ENCODE results near the gene CALD1.

Gene CALD1

DNA sequence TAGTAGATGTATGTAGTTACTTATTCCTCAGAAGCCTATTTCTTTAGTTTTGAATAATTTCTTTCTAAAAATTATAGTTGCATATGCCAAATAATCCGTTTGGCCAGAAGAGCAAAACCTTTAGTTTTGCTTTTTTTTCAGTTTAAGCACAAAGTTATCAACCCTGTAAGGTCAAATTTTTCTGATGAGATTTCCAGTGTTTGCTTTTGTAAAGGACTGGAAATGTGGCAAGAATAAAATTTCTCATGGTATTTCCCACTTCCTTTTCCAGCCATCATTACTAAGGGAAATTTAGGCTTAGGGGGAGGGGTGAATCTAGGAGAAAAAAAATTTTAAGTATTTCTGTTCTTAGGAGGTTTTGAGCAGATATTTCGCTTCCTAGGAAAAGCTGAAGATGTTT is 7.6 kb downstream of the CALD1 start:
- no peak for DNase-seq (ENCODE audit: low read depth in 2 of 2)

DNA sequence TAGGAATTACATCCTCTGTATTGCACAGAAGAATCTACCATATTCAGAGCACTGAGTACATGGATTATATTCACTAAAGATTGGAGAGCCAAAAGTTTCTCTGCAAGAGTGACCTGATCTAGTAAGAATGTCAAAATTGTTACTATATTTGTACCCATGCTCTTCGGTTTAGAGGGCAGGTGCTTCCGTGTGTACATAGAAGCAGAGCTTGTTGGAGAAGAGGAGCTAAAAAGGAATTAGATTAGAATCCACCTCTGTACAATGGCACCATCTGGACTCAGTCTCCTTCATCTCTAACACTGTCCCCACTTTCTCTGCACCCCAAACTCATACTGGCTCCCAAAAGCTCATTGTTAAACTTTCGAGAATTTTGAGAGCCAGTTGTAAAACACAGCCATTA is 8.3 kb downstream of the CALD1 start:
- DNase-seq (ENCODE audit: low read depth in 2 of 2) = no peak

DNA sequence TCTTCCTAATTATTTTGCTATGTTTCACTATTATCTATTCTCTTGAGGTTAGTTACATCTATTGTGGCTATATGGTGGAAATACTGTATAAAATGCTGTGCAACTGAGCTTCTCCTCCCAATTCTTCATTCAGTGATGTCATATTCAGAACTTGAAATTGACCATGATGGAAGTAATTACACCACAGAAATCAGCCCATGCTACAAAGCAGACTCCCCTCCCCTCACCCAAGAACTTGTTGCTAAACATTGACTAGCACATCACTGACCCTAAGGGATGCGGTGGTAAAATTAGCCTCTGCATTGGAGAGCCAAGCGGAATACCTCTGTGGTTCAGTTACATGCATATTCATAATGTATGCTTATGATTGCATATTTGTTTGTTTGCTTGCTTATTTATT is 8.8 kb downstream of the CALD1 start:
- DNase-seq (ENCODE audit: low read depth in 2 of 2) = no peak

DNA sequence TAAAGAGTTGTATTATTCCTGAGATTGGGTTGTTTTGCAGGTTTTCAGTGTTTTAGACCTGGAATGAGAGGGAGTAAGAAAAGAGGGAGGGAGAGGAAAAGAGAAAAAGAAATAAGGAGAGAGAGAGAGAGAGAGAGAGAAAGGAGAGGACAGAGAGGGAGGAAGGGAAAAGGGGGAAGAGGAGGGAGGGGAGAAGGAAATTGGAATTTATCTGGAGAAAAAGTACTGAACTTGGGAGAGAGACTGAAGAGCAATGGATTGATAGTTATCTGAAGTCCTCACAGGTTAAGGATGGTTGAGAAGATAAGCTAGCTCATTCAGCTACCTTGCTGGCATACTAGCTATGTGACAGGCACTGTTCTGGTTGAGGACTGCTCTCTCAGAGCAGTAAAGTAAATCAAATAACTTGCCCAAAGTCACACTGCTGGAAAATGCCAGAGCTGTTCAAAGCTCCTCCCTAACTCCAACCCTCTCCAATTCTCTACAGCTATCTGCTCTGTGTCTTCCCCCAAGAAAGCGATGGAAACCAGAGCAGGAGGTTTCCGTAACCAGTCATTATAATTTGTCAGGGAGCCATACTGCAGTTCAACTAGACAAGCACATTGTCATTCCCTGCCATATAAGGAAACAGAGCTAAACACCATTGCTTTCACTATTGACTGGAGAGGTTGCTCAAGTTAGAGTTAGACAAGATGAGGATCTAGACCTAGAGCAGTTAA is 10.7 kb downstream of the CALD1 start:
- DNase-seq (ENCODE audit: low read depth in 2 of 2) = no peak

DNA sequence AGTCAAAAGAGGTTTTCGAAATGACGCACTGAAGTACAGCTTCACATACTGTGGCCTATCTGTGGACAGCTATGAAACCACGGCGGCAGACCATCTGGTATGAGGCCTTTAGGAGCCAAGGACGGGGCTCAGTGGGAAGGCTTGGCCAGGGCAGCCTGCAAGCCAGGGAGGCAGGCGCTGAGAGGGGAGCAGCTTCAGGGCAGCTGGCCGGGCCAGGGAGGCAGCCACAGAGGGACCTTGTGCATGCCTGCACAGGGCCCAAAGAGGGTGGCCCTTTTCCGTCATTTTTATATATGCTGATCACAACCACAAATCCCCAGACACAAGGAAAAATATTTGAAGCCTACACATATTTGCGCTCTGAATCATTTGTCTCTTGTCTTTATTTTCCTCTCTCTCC is 13.5 kb downstream of the CALD1 start:
- no peak for DNase-seq (ENCODE audit: low read depth in 2 of 2)

- DNase-seq (ENCODE audit: low read depth in 2 of 2) = no peak
Measured at GRCh38 chr7:134795231-134795630, 15.8 kb downstream of the CALD1 start.

DNA sequence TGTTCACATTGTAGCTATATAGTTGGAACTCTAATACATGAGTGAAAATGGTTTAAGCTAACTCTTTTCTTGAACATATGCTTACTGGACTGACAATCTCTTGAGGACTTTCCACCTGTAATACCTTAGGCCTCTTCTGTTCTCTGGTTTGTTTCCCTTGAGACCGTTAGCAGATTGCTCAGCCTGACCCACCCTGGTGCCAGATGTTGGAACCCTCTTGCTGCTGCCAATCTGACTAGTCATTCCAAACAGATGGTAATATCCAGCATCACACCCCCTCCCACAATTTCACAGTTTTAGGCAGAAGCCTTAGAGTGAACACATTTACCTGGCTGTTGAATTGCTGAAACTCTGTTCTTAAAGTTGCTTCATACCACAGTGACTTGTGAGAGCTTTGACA is 18.7 kb downstream of the CALD1 start:
- no peak for DNase-seq (ENCODE audit: low read depth in 2 of 2)

GRCh38 chr7:134799377-134799776 is 19.9 kb downstream of the CALD1 start:
- DNase-seq (ENCODE audit: low read depth in 2 of 2) = no peak

GRCh38 chr7:134802762-134803161 is 23.3 kb downstream of the CALD1 start:
- DNase-seq (ENCODE audit: low read depth in 2 of 2) = no peak

DNA sequence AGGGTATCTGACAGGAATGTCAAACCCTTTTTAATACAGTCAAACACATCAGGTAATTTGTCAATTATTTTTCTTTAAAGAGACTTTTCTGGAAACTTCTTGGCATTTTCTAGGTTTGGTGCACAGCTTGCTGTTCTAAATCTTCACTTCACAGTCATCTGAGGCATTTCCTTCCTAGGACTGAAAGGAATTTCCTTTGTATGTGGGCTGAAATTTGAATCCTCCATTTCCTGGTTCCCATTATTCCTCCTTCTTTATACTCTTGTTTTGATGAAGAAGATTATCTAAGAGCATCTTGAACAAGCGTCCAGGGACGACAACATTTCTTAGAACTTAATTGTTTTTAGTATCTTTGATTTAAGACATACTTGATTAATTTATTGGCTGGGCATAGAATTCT is 24.9 kb downstream of the CALD1 start:
- DNase-seq (ENCODE audit: low read depth in 2 of 2) = no peak

GRCh38 chr7:134804854-134805253 is 25.4 kb downstream of the CALD1 start:
- no peak for DNase-seq (ENCODE audit: low read depth in 2 of 2)

DNA sequence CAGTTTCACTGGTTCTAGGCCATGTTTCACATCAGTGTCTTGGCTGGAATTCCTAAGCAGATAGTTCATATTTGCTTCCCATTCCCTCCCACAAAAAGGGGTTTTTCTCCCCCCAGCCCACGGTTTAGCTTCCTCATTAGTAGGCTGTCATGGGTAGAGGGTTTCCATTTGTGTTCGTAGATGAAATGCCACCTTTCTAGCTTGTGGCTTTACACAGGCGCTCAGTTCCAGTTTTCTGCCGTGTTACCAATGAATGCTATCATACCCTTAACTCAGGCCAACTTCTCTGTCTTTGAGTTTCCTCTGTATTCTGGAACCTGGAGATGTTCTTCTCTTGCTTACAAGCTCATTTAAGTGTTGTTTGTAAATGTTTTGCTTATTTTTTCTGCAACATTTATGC is 26.8 kb downstream of the CALD1 start:
- DNase-seq (ENCODE audit: low read depth in 2 of 2) = no peak

- DNase-seq (ENCODE audit: low read depth in 2 of 2) = no peak
Measured at GRCh38 chr7:134809616-134810015, 30.2 kb downstream of the CALD1 start.

DNA sequence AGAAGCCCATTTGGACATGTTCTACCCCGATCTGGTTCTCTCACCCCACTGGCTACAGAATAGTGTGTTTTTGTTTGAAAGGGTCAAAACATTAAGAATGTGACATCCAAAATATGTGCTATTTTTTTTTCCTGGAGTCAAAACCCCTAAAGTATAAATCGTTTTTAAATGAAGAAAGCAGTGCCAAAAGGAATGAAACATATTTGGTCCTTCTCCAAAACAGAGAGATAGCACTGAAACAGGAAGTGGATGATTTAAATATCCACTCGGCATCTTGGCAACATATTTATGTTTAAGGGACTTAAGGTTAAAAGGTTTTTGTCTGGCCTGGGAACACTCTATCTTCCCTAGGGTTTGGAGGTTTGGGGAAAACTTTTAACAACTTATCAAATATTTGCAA is 32.3 kb downstream of the CALD1 start:
- DNase-seq (ENCODE audit: low read depth in 2 of 2) = no peak

DNA sequence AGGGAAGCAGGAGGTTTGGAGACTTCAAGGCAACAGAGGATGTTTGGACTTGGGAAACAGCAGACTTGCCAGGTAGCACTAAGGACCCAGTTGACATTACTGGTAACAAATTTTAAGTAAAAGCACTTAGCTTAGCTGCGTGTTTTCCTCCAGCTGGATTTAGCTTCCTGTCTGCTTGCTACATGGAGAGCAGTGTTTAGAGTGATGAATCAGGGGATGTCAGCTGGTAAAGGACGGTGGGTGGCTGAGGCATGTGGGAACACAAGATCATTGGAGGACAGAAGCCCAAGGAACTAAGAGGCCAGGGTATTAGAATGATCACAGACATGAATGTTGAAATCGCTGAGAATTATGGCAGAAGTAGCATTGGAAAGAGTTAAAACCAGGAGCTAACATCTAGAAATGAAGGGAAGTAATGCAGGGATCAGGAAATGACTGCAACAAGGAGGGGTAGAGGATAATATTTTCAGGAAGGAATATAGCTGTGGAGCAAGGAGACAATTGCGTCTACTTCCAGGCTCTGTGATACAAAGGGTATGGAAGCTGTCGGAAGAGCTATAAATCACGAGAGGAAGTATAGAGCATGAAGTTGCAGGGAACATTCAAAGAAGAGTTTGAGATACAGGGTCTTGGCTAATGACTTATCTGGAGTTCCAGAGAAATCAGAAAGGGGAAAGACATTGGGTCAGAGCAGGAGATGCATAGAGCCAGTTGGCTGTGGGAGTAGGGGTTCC is 34.4 kb downstream of the CALD1 start:
- no peak for DNase-seq (ENCODE audit: low read depth in 2 of 2)

GRCh38 chr7:134814730-134815364 is 35.4 kb downstream of the CALD1 start:
- DNase-seq (ENCODE audit: low read depth in 2 of 2) = no peak

DNA sequence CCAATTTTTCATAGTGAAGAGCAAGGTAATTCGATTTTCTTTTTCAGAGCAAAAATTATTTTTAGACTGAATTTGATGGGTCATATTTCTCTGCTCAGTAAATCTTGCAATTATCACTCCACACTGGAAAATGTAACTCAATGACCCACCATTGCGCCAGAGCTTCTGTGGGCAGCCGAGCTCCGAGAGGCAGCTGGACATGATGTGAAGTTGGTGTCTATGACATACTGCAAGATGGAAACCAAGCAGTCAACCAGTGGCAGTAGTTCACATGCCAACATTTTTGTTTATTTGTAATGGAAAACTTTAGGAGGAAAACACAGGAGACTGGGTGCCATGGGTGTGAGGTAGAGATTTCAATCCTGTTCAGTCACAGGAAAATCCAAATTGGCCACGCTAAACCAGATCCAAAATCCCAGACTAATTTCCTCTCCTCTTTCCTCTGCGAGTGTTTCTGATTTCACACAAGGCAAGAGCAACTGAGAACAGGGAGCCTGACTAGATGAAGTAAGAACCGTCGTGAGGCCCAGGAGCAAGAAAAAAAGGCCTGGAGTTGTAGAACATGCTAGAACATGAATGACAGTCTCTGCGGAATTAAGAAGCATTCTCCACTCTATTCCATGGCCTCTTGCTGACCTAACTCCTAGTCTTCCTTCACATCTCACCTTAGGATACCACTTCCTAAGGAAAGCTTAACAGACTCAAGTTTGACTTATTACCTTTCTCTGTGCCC is 39.3 kb downstream of the CALD1 start:
- DNase-seq (ENCODE audit: low read depth in 2 of 2) = no peak

DNA sequence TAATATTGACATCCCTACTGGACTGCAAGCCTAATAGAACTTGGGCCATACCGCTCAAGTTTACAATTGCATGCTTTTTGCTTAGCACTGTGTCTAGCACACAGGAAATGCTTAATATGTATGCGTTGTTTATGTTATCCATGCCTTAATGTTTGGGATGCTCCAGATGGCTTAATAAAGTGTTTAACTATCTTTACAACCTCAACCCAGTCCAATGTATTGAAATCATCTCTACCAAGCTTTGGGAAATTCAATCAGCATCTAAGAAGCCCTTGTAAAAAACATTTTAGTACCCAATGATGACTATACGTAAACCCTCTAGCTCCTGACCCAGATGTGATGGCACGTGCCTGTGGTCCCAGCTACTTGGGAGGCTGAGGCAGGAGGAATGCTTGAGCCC is 40.0 kb downstream of the CALD1 start:
- DNase-seq (ENCODE audit: low read depth in 2 of 2) = no peak

DNA sequence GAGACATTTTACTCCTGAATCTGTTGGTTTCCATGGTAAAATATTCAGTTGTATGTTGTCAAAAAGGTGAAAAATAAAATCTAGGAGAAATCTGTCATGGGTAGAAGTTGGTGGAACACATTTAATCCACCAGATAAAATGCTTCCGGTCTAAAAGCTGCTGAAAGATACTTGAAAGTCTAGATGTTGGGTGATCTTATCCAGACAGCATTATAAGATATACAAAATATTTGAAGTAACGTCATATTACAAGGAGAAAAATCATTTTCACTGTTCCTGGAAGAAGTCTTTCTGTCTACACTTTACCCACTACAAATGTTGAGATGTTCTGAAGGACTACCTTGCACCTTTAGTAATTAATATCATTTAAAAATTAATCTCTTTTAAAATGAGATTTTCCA is 40.9 kb downstream of the CALD1 start:
- no peak for DNase-seq (ENCODE audit: low read depth in 2 of 2)

DNA sequence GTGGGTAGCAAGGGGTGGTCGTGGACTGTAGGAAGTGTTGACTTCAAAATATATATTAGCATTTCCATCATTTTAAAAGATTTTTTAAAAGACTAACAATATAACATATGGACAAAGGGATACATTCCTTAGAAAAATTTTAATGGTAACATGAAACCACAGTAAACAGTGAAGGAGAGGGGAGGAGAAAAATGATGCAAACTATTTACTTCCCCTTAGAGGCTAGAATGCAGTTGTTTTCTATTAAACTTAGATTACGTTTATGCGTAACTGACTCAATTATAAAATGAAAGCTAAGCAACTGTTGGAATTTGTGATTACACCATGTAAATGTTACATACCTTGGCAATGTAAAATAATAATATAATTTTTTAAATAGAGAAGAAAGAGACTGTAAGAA is 41.3 kb downstream of the CALD1 start:
- no peak for DNase-seq (ENCODE audit: low read depth in 2 of 2)

- no peak for DNase-seq (ENCODE audit: low read depth in 2 of 2)
Measured at GRCh38 chr7:134823400-134823799, 44.0 kb downstream of the CALD1 start.

GRCh38 chr7:134825666-134826065 is 46.2 kb downstream of the CALD1 start:
- no peak for DNase-seq (ENCODE audit: low read depth in 2 of 2)

Data from stimulated activated CD8-positive, alpha-beta memory T cell treated with anti-CD3 and anti-CD28 coated beads, Interleukin-2, amount 100 ng/mL, for 48 hours (primary cell).